Lung microvascular endothelial cell (primary cell): ENCODE data around the gene ETS1. TPM values are rescaled to one million over a fixed set of nuclear protein-coding genes. Genes with fewer than 3 reads are reported as not detected.

Source experiments
- DNase-seq, 2 donors: peaks; one replicate each; pipeline versions ENCODE4 v3.0.0 to v3.0.0-alpha.2; 2010; ENCODE audit warnings: low read depth in 2 of 2
- total RNA-seq: library from RNA; depleted of rRNA; stranded (reverse); fragments of >200 nt; gene quantifications from 2 replicates; pipeline ENCODE4 v1.2.1, GENCODE V29; 2014

Gene ETS1
- total RNA-seq, 1 donor from 2014 or later: 88.5 TPM

GRCh38 chr11:128570632-128571031 lies 16.7 kb downstream of the ETS1 start:
- no peak for DNase-seq

GRCh38 chr11:128569291-128569690 lies 18.1 kb downstream of the ETS1 start:
- no peak for DNase-seq

GRCh38 chr11:128568166-128568778 lies 19.1 kb downstream of the ETS1 start:
- DNase-seq: peak; percentile 51 to 83

GRCh38 chr11:128567130-128567529 lies 20.2 kb downstream of the ETS1 start:
- DNase-seq: no peak

- no peak for DNase-seq
Measured at GRCh38 chr11:128565881-128566280, 21.5 kb downstream of the ETS1 start.

DNA sequence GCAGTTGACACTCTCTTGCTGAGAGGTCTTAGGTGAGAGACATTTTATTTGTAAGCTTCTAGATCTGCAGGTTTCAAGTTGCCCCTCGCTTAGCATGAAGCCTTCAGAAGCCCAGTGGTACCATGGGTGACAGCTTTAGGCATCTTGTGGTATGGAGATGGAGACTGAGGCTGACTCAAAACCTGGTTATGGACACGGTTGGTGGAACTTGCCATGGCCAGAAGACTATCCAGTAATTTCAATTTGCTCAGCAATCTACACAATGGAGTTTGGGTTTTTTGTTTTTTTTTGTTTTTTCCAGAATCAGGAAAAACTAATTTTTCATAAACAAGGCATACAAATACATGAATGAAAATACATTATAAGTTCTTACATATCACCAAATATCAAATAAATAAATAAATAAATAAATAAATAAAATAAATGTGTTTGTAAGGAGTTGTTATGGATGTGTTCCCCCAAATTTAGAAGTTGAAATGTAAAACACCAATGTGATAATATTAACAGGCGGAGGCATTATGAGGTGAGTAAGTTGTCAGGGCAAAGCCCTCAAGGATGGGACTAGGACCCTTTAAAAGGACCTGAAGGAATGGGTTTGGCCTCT lies 22.6 kb downstream of the ETS1 start:
- DNase-seq: no peak

- no peak for DNase-seq
Measured at GRCh38 chr11:128563942-128564641, 23.3 kb downstream of the ETS1 start.

DNA sequence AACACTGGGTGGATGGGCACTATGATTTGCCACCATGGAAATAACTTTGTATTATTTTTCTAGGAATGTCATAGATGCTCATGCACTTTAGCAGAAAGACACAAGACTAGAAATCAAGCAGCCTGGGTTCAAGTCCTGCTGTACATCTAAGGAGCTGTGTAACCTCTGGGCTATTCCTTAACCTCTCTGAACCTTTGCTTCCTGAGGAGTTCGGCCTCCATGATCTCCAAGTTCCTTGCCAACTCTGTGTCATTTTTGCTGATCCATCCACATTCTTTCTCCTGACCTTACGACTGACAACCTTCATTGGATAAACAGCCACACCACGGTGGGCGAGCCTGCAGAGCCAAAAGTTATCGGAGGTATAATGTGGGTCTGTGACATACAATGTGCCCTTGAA lies 24.1 kb downstream of the ETS1 start:
- DNase-seq: no peak

DNA sequence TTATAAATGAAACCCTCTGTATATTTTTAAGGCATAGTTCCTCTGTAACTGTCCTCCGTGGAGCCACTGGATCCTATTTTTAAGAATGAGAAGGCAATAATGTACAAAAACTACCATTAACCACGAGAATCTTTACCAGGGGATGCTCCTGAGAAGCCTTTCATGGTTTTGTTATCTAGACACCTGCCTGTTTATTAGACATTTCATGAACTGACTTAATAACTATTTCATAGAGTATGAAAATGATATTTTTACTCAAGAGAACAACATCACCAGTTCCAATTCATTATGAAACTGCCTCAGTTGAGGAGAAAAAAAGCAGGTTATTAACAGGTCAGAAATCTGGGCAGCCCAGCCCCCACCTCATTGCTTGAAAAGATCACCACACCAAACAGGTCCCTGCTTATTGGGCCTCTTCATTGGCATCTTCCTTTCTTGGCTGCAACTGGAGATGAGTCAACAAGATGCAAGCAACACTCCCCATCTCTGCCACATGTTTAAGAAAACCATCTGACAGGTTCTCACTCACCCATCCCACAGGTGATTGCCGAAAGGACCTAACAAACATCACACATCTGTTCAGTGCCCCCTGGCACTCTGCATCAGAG lies 27.8 kb downstream of the ETS1 start:
- DNase-seq: no peak

- peak; percentile 52 to 69 for DNase-seq
Measured at GRCh38 chr11:128555606-128556005, 31.8 kb downstream of the ETS1 start.

- DNase-seq: peak in 1 of 2 donors; percentile 52
Measured at GRCh38 chr11:128553662-128554362, 33.5 kb downstream of the ETS1 start.

DNA sequence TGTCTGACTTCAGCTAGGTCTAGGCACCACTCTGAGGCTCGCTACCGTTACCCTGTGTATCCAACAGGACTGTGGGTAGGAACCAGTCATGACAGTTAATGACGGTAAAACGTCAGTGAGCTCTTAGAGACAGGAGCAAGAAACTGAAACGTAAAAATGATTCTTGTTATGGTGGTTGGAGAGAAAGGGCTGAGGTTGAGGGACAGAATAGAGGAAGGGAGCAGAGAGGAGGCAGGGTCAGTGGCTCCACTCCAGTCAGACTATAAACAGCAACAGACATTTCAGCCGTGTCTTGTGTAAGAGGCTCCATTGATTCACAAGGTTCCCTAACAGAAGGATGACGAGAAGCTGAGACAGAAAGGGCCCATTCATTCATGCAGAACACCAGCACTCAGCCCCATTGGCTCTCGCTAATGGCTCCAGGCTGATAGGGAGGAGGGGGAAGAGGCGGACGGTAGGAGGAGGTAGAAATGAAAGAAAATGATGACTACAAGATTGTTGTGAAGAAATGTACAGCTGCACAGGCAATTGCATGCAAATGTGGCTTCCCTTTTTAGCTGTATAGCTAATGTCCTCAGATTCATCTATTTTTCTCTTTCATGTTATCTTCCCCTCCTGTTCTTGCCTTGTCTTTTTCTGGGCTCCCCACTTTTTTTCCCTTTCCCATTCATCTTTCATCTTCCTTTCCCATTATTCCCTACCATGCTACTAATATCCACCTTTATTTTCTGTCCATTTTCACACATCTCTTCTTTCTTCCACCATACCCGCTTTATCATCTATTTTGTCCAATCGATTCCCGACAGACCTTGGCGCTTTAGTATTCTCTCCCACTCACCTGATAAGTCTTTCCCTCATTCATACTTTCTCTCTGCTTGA lies 34.3 kb downstream of the ETS1 start:
- DNase-seq: no peak

GRCh38 chr11:128551611-128552335 lies 35.6 kb downstream of the ETS1 start:
- no peak for DNase-seq

- no peak for DNase-seq
Measured at GRCh38 chr11:128551058-128551457, 36.3 kb downstream of the ETS1 start.

GRCh38 chr11:128550261-128550821 lies 37.0 kb downstream of the ETS1 start:
- no peak for DNase-seq

- peak in 1 of 2 donors; percentile 35 for DNase-seq
Measured at GRCh38 chr11:128549256-128549944, 38.0 kb downstream of the ETS1 start.

- peak; percentile 95 to 97 for DNase-seq
Measured at GRCh38 chr11:128548649-128549255, 38.6 kb downstream of the ETS1 start.

GRCh38 chr11:128547946-128548648 lies 39.3 kb downstream of the ETS1 start:
- DNase-seq: no peak
